IMR-90 (cell line): Measurements from ENCODE around the gene COCH. TPM values are rescaled to one million over a fixed set of nuclear protein-coding genes. Genes with fewer than 3 reads are reported as not detected.

Experiments used
- ATAC-seq: fragments of 200-7000 bp; cut with Tn5 transposase; 2 replicates; pipeline ENCODE4 v1.9.1; 2020; ENCODE audit warnings: low read depth, mild to moderate bottlenecking, moderate library complexity
- BruUV-seq: library from RNA; stranded (reverse); fragments of 400-500 nt; replicated peaks from 2 replicates; lab custom pipeline; 2021; lab: Mats Ljungman, UMichigan
- CTCF ChIA-PET: fragments of 300-600 bp; formaldehyde crosslinking; extraction: SDS; loops from one replicate; lab custom pipeline; 2021; ENCODE audit warnings: antibody characterized with exemption; lab: Yijun Ruan, JAX
- POLR2A ChIA-PET: fragments of 300-600 bp; sonication (Branson Sonifier 250); formaldehyde crosslinking; loops from one replicate; lab custom pipeline; 2022; ENCODE audit warnings: antibody characterized with exemption; ENCODE audit not compliant: unreplicated experiment; lab: Charles Lee
- DNase-seq: peaks from one replicate; pipeline ENCODE4 v3.0.0; 2013
- H2AFZ ChIP-seq: replicated peaks from 2 replicates; pipeline ENCODE3; 2013; ENCODE audit warnings: low read length, mild to moderate bottlenecking; ENCODE audit not compliant: poor library complexity
- H2AK5ac ChIP-seq: 2 replicates; pipeline ENCODE4 v1.6.1; 2013; ENCODE audit warnings: low read depth, low read length, inconsistent platforms
- H2AK9ac ChIP-seq: replicated peaks from 2 replicates; pipeline ENCODE3; 2013; ENCODE audit warnings: mild to moderate bottlenecking, low read depth, low read length, moderate library complexity; ENCODE audit not compliant: poor library complexity
- H2BK120ac ChIP-seq: 2 replicates; pipeline ENCODE4 v1.6.1; 2013; ENCODE audit warnings: low read depth, low read length, inconsistent platforms
- H2BK15ac ChIP-seq: 3 replicates; pipeline ENCODE4 v1.6.1; 2013; ENCODE audit warnings: low read depth, low read length, inconsistent platforms
- H2BK20ac ChIP-seq: 2 replicates; pipeline ENCODE4 v1.6.1; 2013; ENCODE audit warnings: low read depth, mild to moderate bottlenecking, inconsistent platforms, low read length, moderate library complexity
- H2BK5ac ChIP-seq: 2 replicates; pipeline ENCODE4 v1.6.1; 2013; ENCODE audit warnings: mild to moderate bottlenecking, low read depth, low read length, inconsistent platforms; ENCODE audit not compliant: poor library complexity, severe bottlenecking
- H3K14ac ChIP-seq: replicated peaks from 2 replicates; pipeline ENCODE4 v1.6.1; 2013; ENCODE audit warnings: low read depth, low read length, inconsistent platforms
- H3K18ac ChIP-seq: 2 replicates; pipeline ENCODE4 v1.6.1; 2013; ENCODE audit warnings: low read depth, low read length, control low read depth
- H3K23ac ChIP-seq: 2 replicates; pipeline ENCODE4 v1.6.1; 2013; ENCODE audit warnings: low read depth, low read length, inconsistent platforms
- H3K27ac ChIP-seq: 2 replicates; pipeline ENCODE4 v1.5.1; 2013; ENCODE audit warnings: mild to moderate bottlenecking, control low read depth, low read length; ENCODE audit not compliant: insufficient read depth
- H3K27me3 ChIP-seq: 2 replicates; pipeline ENCODE4 v1.6.1; 2013; ENCODE audit warnings: low read length; ENCODE audit not compliant: control insufficient read depth, insufficient read depth
- H3K36me3 ChIP-seq: 2 replicates; pipeline ENCODE4 v1.6.1; 2013; ENCODE audit warnings: low read length, mixed read lengths; ENCODE audit not compliant: control insufficient read depth, insufficient read depth
- H3K4ac ChIP-seq: 2 replicates; pipeline ENCODE4 v1.6.1; 2013; ENCODE audit warnings: low read depth, low read length, inconsistent platforms
- H3K4me1 ChIP-seq: 2 replicates; pipeline ENCODE4 v1.6.1; 2013; ENCODE audit warnings: low read length, mixed read lengths; ENCODE audit not compliant: control insufficient read depth, insufficient read depth
- H3K4me2 ChIP-seq: 2 replicates; pipeline ENCODE4 v1.6.1; 2013; ENCODE audit warnings: low read depth, mild to moderate bottlenecking, control low read depth, low read length, moderate library complexity
- H3K4me3 ChIP-seq: 2 replicates; pipeline ENCODE4 v1.5.1; 2013; ENCODE audit warnings: low read depth, mild to moderate bottlenecking, control low read depth, low read length, moderate library complexity; ENCODE audit not compliant: insufficient read depth
- H3K56ac ChIP-seq: 2 replicates; pipeline ENCODE4 v1.6.1; 2013; ENCODE audit warnings: low read length, inconsistent platforms; ENCODE audit not compliant: insufficient read depth; ENCODE audit errors: extremely low read depth
- H3K79me1 ChIP-seq, 2 experiments: 2 replicates each; pipeline ENCODE4 v1.6.1; 2013; ENCODE audit warnings: low read length in 2 of 2, inconsistent platforms in 1 of 2, low read depth in 1 of 2
- H3K9ac ChIP-seq: 2 replicates; pipeline ENCODE4 v1.6.1; 2013; ENCODE audit warnings: low read depth, low read length, control low read depth
- H3K9me1 ChIP-seq: 2 replicates; pipeline ENCODE4 v1.6.1; 2013; ENCODE audit warnings: low read length, inconsistent platforms; ENCODE audit not compliant: insufficient read depth
- H3K9me3 ChIP-seq: 2 replicates; pipeline ENCODE4 v1.6.1; 2013; ENCODE audit warnings: low read length; ENCODE audit not compliant: control insufficient read depth, insufficient read depth
- H4K20me1 ChIP-seq: 2 replicates; pipeline ENCODE4 v1.6.1; 2013; ENCODE audit warnings: low read length, inconsistent platforms; ENCODE audit not compliant: insufficient read depth
- H4K5ac ChIP-seq: 2 replicates; pipeline ENCODE4 v1.6.1; 2013; ENCODE audit warnings: mild to moderate bottlenecking, low read depth, low read length, control low read depth
- H4K8ac ChIP-seq, 2 experiments: 2 replicates each; pipeline ENCODE4 v1.6.1; 2013; ENCODE audit warnings: low read depth in 2 of 2, low read length in 2 of 2, control low read depth in 1 of 2, inconsistent platforms in 1 of 2
- H4K91ac ChIP-seq: 2 replicates; pipeline ENCODE4 v1.6.1; 2013; ENCODE audit warnings: low read depth, low read length, inconsistent platforms; ENCODE audit not compliant: insufficient read depth
- BHLHE40 ChIP-seq: fragments of 150-350 bp; IDR thresholded peaks from 2 replicates; pipeline ENCODE4 v1.6.1; 2016; ENCODE audit warnings: mild to moderate bottlenecking, low read depth, low read length
- MXI1 ChIP-seq: IDR thresholded peaks from 2 replicates; pipeline ENCODE4 v1.6.1; 2012; ENCODE audit warnings: low read depth, mild to moderate bottlenecking, low read length, moderate library complexity, borderline replicate concordance
- RCOR1 ChIP-seq: IDR thresholded peaks from 2 replicates; pipeline ENCODE4 v1.6.1; 2012; ENCODE audit warnings: mild to moderate bottlenecking, low read length, improper control_type of control experiment; ENCODE audit not compliant: insufficient replicate concordance
- RFX5 ChIP-seq: IDR thresholded peaks from 2 replicates; pipeline ENCODE4 v1.8.0; 2012; ENCODE audit warnings: low read depth, mild to moderate bottlenecking, low read length, moderate library complexity
- SMC3 ChIP-seq: fragments of 150-350 bp; IDR thresholded peaks from 2 replicates; pipeline ENCODE4 v1.6.1; 2016; ENCODE audit warnings: low read depth, mild to moderate bottlenecking, antibody characterized with exemption, low read length, moderate library complexity
- WGBS, 2 experiments: methylation state at CpG; one replicate each; pipeline versions ENCODE4 v1.1.5 to v1.1.7; 2013; ENCODE audit warnings: missing lambda C conversion rate in 2 of 2; ENCODE audit not compliant: insufficient read length in 1 of 2; ENCODE audit errors: extremely low coverage in 2 of 2; 5-methylcytosine and 5-hydroxymethylcytosine counted together
- dilution Hi-C: fragments of 300-500 bp; cut with HindIII; formaldehyde crosslinking; loops from one replicate; pipeline ENCODE4 v1.14.3; 2018; ENCODE audit warnings: low sequenced_read_pairs; ENCODE audit not compliant: unreplicated experiment
- in situ Hi-C: fragments of 300-500 bp; cut with MboI; formaldehyde crosslinking; loops from 3 replicates; pipeline ENCODE4 v1.14.3; 2019; ENCODE audit warnings: low sequenced_read_pairs, inconsistent platforms, mixed read lengths
- intact Hi-C: fragments of 100-400 bp; cut with micrococcal nuclease; formaldehyde crosslinking; loops from 2 replicates; pipeline ENCODE4 v1.10.0; 2022
- polyA plus RNA-seq, 3 experiments: library from polyadenylated mRNA; depleted of rRNA; stranded (reverse); fragments of >200 nt; gene quantifications; 2 replicates each; pipeline ENCODE4 v1.2.3, GENCODE V29; 2012; ENCODE audit warnings: low replicate concordance in 1 of 3
- total RNA-seq: library from RNA; depleted of rRNA; stranded (reverse); fragments of >200 nt; gene quantifications from 2 replicates; pipeline ENCODE4 v1.2.3, GENCODE V29; 2012
- TF ChIP-seq, protein P1 (sequence below): conservative IDR thresholded peaks from 2 replicates; pipeline ENCODE4 v1.5.1; 2012; ENCODE audit warnings: mild to moderate bottlenecking, low read depth, low read length, improper control_type of control experiment
- TF ChIP-seq, protein P2 (sequence below): fragments of 150-350 bp; IDR thresholded peaks from 2 replicates; pipeline ENCODE4 v1.6.1; 2016; ENCODE audit warnings: low read depth, mild to moderate bottlenecking, low read length, moderate library complexity, borderline replicate concordance

The COCH gene
- total and polyA plus RNA-seq, 2 of the 4 experiments (the other 2 are of a cell fraction) = 0.17 to 0.18 TPM

DNA sequence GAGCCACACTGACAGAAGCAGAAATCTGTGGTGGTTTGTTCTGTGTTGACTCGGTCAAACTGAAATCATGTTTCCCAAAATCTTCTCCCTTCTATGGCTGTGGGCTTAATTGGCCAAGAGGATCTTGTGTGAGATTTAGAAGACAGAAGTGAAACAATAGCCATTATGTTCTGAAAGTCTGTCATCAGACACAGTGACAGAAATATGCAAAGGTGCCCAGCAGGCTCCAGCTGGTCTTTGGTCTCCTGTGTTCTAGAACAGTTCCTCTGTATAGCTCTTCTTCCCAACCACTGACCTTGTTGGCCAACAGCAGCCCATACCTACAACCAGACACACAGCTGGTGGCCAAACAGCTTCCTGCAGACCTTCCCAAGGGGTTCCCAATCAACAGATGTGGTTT, 25.0 kb upstream of the COCH start:
- Histone ChIP-seq H3K4me2 (no peak overlapping the region), H3K14ac (no peak overlapping the region), H2AFZ (no peak overlapping the region), H3K56ac (no peak overlapping the region), H3K18ac (no peak overlapping the region), H3K36me3 (no peaks in the 10 kb centered on the region), H3K4me1 (no peaks in the 10 kb centered on the region), H4K8ac (no peak overlapping the region), H3K4me3 (no peak overlapping the region), H4K91ac (no peak overlapping the region), H2BK5ac (no peak overlapping the region), H3K9me1 (no peaks in the 10 kb centered on the region), H3K79me1 (no peaks in the 10 kb centered on the region), H3K27ac (no peak overlapping the region), H3K9me3 (no peaks in the 10 kb centered on the region), H4K20me1 (no peaks in the 10 kb centered on the region), H2AK9ac (no peak overlapping the region), H3K4ac (no peak overlapping the region), H2BK120ac (no peak overlapping the region), H3K23ac (no peak overlapping the region), H2BK20ac (no peak overlapping the region), H4K5ac (no peak overlapping the region), H2BK15ac (no peak overlapping the region), H3K9ac (no peak overlapping the region), H2AK5ac (no peak overlapping the region), H3K27me3 (peaks cover 6% of the 10 kb centered on the region)
- WGBS, 2 experiments = no CpG with 5 or more reads among the region's 1 CpG
- ATAC-seq = no peak
- intact Hi-C loops = no loop called here
- POLR2A ChIA-PET = no interaction called here
- DNase-seq = no peak
- no TSS peak for BruUV-seq
- TF ChIP-seq, protein P1, sequence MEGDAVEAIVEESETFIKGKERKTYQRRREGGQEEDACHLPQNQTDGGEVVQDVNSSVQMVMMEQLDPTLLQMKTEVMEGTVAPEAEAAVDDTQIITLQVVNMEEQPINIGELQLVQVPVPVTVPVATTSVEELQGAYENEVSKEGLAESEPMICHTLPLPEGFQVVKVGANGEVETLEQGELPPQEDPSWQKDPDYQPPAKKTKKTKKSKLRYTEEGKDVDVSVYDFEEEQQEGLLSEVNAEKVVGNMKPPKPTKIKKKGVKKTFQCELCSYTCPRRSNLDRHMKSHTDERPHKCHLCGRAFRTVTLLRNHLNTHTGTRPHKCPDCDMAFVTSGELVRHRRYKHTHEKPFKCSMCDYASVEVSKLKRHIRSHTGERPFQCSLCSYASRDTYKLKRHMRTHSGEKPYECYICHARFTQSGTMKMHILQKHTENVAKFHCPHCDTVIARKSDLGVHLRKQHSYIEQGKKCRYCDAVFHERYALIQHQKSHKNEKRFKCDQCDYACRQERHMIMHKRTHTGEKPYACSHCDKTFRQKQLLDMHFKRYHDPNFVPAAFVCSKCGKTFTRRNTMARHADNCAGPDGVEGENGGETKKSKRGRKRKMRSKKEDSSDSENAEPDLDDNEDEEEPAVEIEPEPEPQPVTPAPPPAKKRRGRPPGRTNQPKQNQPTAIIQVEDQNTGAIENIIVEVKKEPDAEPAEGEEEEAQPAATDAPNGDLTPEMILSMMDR = no peak
- TF ChIP-seq SMC3 (no peak), MXI1 (no peak), BHLHE40 (no peak), RFX5 (no peak), RCOR1 (no peak)
- TF ChIP-seq, protein P2, sequence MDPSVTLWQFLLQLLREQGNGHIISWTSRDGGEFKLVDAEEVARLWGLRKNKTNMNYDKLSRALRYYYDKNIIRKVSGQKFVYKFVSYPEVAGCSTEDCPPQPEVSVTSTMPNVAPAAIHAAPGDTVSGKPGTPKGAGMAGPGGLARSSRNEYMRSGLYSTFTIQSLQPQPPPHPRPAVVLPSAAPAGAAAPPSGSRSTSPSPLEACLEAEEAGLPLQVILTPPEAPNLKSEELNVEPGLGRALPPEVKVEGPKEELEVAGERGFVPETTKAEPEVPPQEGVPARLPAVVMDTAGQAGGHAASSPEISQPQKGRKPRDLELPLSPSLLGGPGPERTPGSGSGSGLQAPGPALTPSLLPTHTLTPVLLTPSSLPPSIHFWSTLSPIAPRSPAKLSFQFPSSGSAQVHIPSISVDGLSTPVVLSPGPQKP = no peak
- CTCF ChIA-PET = no interaction called here
- dilution Hi-C loops = no loop called here
- in situ Hi-C loops = no loop called here
